HepG2 (cell line): Measurements from ENCODE around the gene RABGEF1. TPM values are rescaled to one million over a fixed set of nuclear protein-coding genes. Genes with fewer than 3 reads are reported as not detected.

Experiments used
- AHDC1 ChIP-seq: sonication (generic); formaldehyde crosslinking; IDR thresholded peaks from 2 replicates; pipeline ENCODE4 v1.5.1; 2020; ENCODE audit warnings: mild to moderate bottlenecking, missing genetic modification reagents, borderline replicate concordance
- ATM ChIP-seq: fragments of 450-650 bp; IDR thresholded peaks from 2 replicates; pipeline ENCODE4 v1.7.1; 2017; ENCODE audit warnings: mild to moderate bottlenecking, borderline replicate concordance
- DR1 ChIP-seq: sonication (generic); formaldehyde crosslinking; IDR thresholded peaks from 2 replicates; pipeline ENCODE4 v1.8.0; 2021; ENCODE audit warnings: mild to moderate bottlenecking, missing genetic modification reagents, inconsistent platforms
- GATA4 ChIP-seq: sonication (generic); IDR thresholded peaks from 2 replicates; pipeline ENCODE4 v1.6.1; 2016; ENCODE audit warnings: antibody characterized with exemption, low read depth, borderline replicate concordance
- SIN3A ChIP-seq: IDR thresholded peaks from 2 replicates; pipeline ENCODE4 v1.6.1; 2011; ENCODE audit warnings: low read depth, mild to moderate bottlenecking, control low read depth, low read length, borderline replicate concordance
- SNAPC4 ChIP-seq: sonication (generic); formaldehyde crosslinking; IDR thresholded peaks from 2 replicates; pipeline ENCODE4 v1.4.0; 2020; ENCODE audit warnings: mild to moderate bottlenecking, missing genetic modification reagents
- WIZ ChIP-seq: sonication (generic); formaldehyde crosslinking; IDR thresholded peaks from 2 replicates; pipeline ENCODE4 v1.5.1; 2020; ENCODE audit warnings: mild to moderate bottlenecking, missing genetic modification reagents
- ZNF318 ChIP-seq: sonication (generic); formaldehyde crosslinking; IDR thresholded peaks from 2 replicates; pipeline ENCODE4 v1.4.0; 2020; ENCODE audit warnings: mild to moderate bottlenecking, missing genetic modification reagents
- ZNF446 ChIP-seq: sonication (generic); formaldehyde crosslinking; IDR thresholded peaks from 2 replicates; pipeline ENCODE4 v1.5.0; 2020; ENCODE audit warnings: mild to moderate bottlenecking, missing genetic modification reagents
- polyA plus RNA-seq, 8 experiments: library from polyadenylated mRNA; depleted of rRNA in 3 of 8; stranded (reverse) in 7 of 8; unstranded in 1 of 8; fragments of >200 nt; fragmentation: Illumina TruSeq in 4 of 8; extraction: Trizol in 4 of 8; gene quantifications; 2 replicates each; pipeline versions ENCODE4 v1.2.1 to v1.2.3, GENCODE V29; 2011 to 2016; ENCODE audit warnings: low read depth in 4 of 8, missing spikeins in 1 of 8, mixed read lengths in 1 of 8; ENCODE audit not compliant: insufficient read depth in 1 of 8
- total RNA-seq, 5 experiments: library from RNA; depleted of rRNA; stranded (reverse); fragments of >200 nt; fragmentation: Illumina TruSeq; extraction: Trizol; gene quantifications; 2 replicates each; pipeline ENCODE4 v1.2.3, GENCODE V29; 2016; ENCODE audit warnings: low read depth in 1 of 5

RABGEF1 gene
- total and polyA plus RNA-seq, 2 of the 13 experiments (the other 11 are each of a cell fraction or from before 2014, with no cell fraction given) = 22.7 to 35.3 TPM

- TF ChIP-seq SIN3A (peak; percentile 80; the same call in 1 of the 2 replicates), AHDC1 (CRISPR knock-in tag) (no peak), ZNF318 (CRISPR knock-in tag) (peak; percentile 78; the same call in 1 of the 2 replicates), ATM (no peak), GATA4 (peak; percentile 50; the same call in 1 of the 2 replicates), SNAPC4 (no peak), WIZ (CRISPR knock-in tag) (no peak), ZNF446 (no peak), DR1 (CRISPR knock-in tag) (peak; percentile 68)
These were observed at the start of gene RABGEF1 (continued) for GRCh38 chr7:66740302-66740979.
